A549 (cell line): ENCODE results near the gene WWP2.

Experiments used
- BHLHE40 ChIP-seq: IDR thresholded peaks from 2 replicates; pipeline ENCODE4 v1.6.1; 2012; ENCODE audit warnings: low read depth, low read length, inconsistent platforms
- EP300 ChIP-seq, 2 experiments: fragments of >200 bp; sonication (Bioruptor Twin); formaldehyde crosslinking; IDR thresholded peaks; 2 replicates in 1 of 2; 3 replicates in 1 of 2; pipeline ENCODE4 v1.6.1; 2016 to 2017
- HOXA7 ChIP-seq: fragments of 250-450 bp; sonication (Bioruptor Pico); IDR thresholded peaks from 2 replicates; pipeline ENCODE4 v1.5.0; 2020; ENCODE audit warnings: mild to moderate bottlenecking, moderate library complexity
- HOXB13 ChIP-seq: fragments of 250-450 bp; sonication (Bioruptor Pico); IDR thresholded peaks from 2 replicates; pipeline ENCODE4 v1.5.0; 2020; ENCODE audit warnings: low read depth, mild to moderate bottlenecking, moderate library complexity
- JUN ChIP-seq, 2 experiments: fragments of >200 bp; sonication (Bioruptor Twin); formaldehyde crosslinking; IDR thresholded peaks; 2 replicates in 1 of 2; 3 replicates in 1 of 2; pipeline ENCODE4 v1.6.1; 2016 to 2017
- MAZ ChIP-seq: fragments of 150-350 bp; IDR thresholded peaks from 2 replicates; pipeline ENCODE4 v1.6.1; 2014; ENCODE audit warnings: antibody characterized with exemption, low read depth, low read length, borderline replicate concordance
- POLR2A ChIP-seq: IDR thresholded peaks from 2 replicates; pipeline ENCODE4 v1.6.1; 2012; ENCODE audit warnings: mild to moderate bottlenecking, low read length
- POLR2AphosphoS2 ChIP-seq: conservative IDR thresholded peaks from 2 replicates; pipeline ENCODE4 v1.6.1; 2012; ENCODE audit warnings: low read length, improper control_type of control experiment, inconsistent platforms
- RAD21 ChIP-seq, 2 experiments: fragments of >200 bp in 1 of 2; sonication (Bioruptor Twin) in 1 of 2; formaldehyde crosslinking in 1 of 2; IDR thresholded peaks in 1 of 2; conservative IDR thresholded peaks in 1 of 2; 2 replicates in 1 of 2; 3 replicates in 1 of 2; pipeline ENCODE4 v1.6.1; 2012 to 2018; ENCODE audit warnings: inconsistent platforms in 1 of 2
- RARB ChIP-seq: fragments of 250-450 bp; sonication (Bioruptor Pico); IDR thresholded peaks from 2 replicates; pipeline ENCODE4 v1.8.0; 2021; ENCODE audit warnings: mild to moderate bottlenecking, moderate library complexity
- SMC3 ChIP-seq: fragments of >200 bp; sonication (Bioruptor Twin); formaldehyde crosslinking; IDR thresholded peaks from 3 replicates; pipeline ENCODE4 v1.6.1; 2018; ENCODE audit warnings: inconsistent platforms
- SREBF2 ChIP-seq: fragments of 450-650 bp; IDR thresholded peaks from 2 replicates; pipeline ENCODE4 v1.6.1; 2014; ENCODE audit warnings: mild to moderate bottlenecking, moderate library complexity
- TF ChIP-seq, protein P1 (sequence below): fragments of >200 bp; sonication (Bioruptor Twin); formaldehyde crosslinking; IDR thresholded peaks from 3 replicates; pipeline ENCODE4 v1.5.1; 2016
- TF ChIP-seq, protein P2 (sequence below): fragments of 150-350 bp; IDR thresholded peaks from 2 replicates; pipeline ENCODE4 v1.6.1; 2014; ENCODE audit warnings: low read depth, mild to moderate bottlenecking, low read length

DNA sequence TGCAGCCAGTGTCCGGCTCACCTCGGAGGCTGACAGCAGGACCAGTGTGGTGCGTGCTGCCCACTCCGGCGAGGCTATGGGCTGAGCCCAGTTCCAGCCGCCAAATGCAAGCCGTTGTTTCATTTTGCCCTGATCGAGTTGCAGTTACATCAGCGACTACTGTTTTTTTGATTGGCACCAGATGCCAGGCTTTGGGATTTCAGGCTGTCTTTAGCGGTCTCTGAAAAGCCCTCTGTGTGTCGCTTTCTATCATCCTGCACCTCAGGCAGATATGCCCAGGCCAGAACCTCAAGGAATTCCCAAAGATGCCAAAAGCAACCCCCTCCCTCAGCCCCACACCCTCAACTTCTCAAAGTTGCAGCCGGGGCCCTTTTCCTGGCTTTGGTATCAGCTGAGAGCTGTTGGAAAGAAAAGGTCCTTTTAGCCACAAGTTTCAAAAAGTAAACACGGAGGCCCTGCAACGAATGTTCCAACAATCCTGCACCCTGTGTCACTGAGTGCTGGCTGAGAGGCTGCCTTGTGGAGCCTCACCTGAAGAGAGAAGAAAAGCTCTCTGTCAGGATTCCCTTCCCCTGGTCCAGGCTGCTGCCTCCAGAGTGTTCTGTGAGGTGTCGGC is 58.9 kb downstream of the WWP2 start:
- TF ChIP-seq POLR2A: no peak
- no peak for TF ChIP-seq EP300 (IDR thresholded peaks at IDR 0.05)
- TF ChIP-seq, protein P1, sequence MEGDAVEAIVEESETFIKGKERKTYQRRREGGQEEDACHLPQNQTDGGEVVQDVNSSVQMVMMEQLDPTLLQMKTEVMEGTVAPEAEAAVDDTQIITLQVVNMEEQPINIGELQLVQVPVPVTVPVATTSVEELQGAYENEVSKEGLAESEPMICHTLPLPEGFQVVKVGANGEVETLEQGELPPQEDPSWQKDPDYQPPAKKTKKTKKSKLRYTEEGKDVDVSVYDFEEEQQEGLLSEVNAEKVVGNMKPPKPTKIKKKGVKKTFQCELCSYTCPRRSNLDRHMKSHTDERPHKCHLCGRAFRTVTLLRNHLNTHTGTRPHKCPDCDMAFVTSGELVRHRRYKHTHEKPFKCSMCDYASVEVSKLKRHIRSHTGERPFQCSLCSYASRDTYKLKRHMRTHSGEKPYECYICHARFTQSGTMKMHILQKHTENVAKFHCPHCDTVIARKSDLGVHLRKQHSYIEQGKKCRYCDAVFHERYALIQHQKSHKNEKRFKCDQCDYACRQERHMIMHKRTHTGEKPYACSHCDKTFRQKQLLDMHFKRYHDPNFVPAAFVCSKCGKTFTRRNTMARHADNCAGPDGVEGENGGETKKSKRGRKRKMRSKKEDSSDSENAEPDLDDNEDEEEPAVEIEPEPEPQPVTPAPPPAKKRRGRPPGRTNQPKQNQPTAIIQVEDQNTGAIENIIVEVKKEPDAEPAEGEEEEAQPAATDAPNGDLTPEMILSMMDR: no peak
- TF ChIP-seq HOXB13: no peak
- no peak for TF ChIP-seq MAZ
- no peak for TF ChIP-seq JUN (IDR thresholded peaks at IDR 0.05)
- no peak for TF ChIP-seq HOXA7 (CRISPR knock-in tag)
- no peak for TF ChIP-seq SREBF2
- TF ChIP-seq RAD21 (conservative IDR thresholded peaks at IDR 0.05 in 1 of 2, IDR thresholded peaks at IDR 0.05 in 1 of 2): no peak
- no peak for TF ChIP-seq SMC3
- TF ChIP-seq RARB: no peak
- TF ChIP-seq, protein P2, sequence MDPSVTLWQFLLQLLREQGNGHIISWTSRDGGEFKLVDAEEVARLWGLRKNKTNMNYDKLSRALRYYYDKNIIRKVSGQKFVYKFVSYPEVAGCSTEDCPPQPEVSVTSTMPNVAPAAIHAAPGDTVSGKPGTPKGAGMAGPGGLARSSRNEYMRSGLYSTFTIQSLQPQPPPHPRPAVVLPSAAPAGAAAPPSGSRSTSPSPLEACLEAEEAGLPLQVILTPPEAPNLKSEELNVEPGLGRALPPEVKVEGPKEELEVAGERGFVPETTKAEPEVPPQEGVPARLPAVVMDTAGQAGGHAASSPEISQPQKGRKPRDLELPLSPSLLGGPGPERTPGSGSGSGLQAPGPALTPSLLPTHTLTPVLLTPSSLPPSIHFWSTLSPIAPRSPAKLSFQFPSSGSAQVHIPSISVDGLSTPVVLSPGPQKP: no peak
- TF ChIP-seq POLR2AphosphoS2: no peak
- no peak for TF ChIP-seq BHLHE40
